HEK293 (cell line): ENCODE measurements around the gene GID4.

Experiments
- CTCF ChIA-PET: fragments of 350-600 bp; formaldehyde crosslinking; extraction: SDS; loops from one replicate; lab custom pipeline; 2021; ENCODE audit warnings: antibody characterized with exemption; lab: Yijun Ruan, JAX
- POLR2A ChIA-PET: fragments of 300-600 bp; formaldehyde crosslinking; extraction: SDS; loops from one replicate; lab custom pipeline; 2020; ENCODE audit warnings: antibody characterized with exemption, inconsistent platforms; lab: Yijun Ruan, JAX
- H3K27ac ChIP-seq: fragments of 200-500 bp; sonication (Bioruptor generic); 2 replicates; pipeline ENCODE4 v1.5.1; 2014; ENCODE audit warnings: low read depth, low read length, control low read depth, inconsistent platforms; ENCODE audit errors: extremely low read depth
- H3K36me3 ChIP-seq, 2 experiments: fragments of 200-500 bp in 1 of 2; sonication (Bioruptor generic) in 1 of 2; 1 replicate in 1 of 2; 2 replicates in 1 of 2; pipeline ENCODE4 v1.5.1; 2014 to 2017; ENCODE audit warnings: inconsistent platforms in 2 of 2, low read length in 2 of 2; ENCODE audit not compliant: control insufficient read depth in 2 of 2, insufficient read depth in 1 of 2
- H3K4me1 ChIP-seq: fragments of 200-500 bp; sonication (Bioruptor generic); 2 replicates; pipeline ENCODE4 v1.5.1; 2014; ENCODE audit warnings: mild to moderate bottlenecking, low read length, inconsistent platforms; ENCODE audit not compliant: control insufficient read depth, insufficient read depth
- H3K4me3 ChIP-seq: 2 replicates; pipeline ENCODE4 v1.5.1; 2011; ENCODE audit warnings: low read depth, mild to moderate bottlenecking, control low read depth, low read length, moderate library complexity
- H3K9me3 ChIP-seq: fragments of 200-500 bp; sonication (Bioruptor generic); 2 replicates; pipeline ENCODE4 v1.5.1; 2014; ENCODE audit warnings: low read depth, low read length, inconsistent platforms; ENCODE audit not compliant: control insufficient read depth, insufficient read depth
- ELK4 ChIP-seq: IDR thresholded peaks from 2 replicates; pipeline ENCODE4 v1.6.1; 2011; ENCODE audit warnings: mild to moderate bottlenecking, low read depth, low read length, borderline replicate concordance
- FEZF1 ChIP-seq: fragments of 450-650 bp; formaldehyde crosslinking; IDR thresholded peaks from 2 replicates; pipeline ENCODE4 v1.5.1; 2016; ENCODE audit warnings: missing biosample characterization, missing genetic modification characterization
- HOXA7 ChIP-seq: sonication (generic); formaldehyde crosslinking; IDR thresholded peaks from 2 replicates; pipeline ENCODE4 v1.8.1; 2022; ENCODE audit warnings: missing genetic modification reagents, borderline replicate concordance
- IKZF3 ChIP-seq: fragments of 450-650 bp; IDR thresholded peaks from 2 replicates; pipeline ENCODE4 v1.5.0; 2018; ENCODE audit warnings: missing biosample characterization, mild to moderate bottlenecking, missing genetic modification characterization, moderate library complexity
- KLF16 ChIP-seq: fragments of 450-650 bp; formaldehyde crosslinking; IDR thresholded peaks from 2 replicates; pipeline ENCODE4 v1.5.1; 2017; ENCODE audit warnings: missing biosample characterization, missing genetic modification characterization
- ZBTB1 ChIP-seq: fragments of 450-650 bp; formaldehyde crosslinking; IDR thresholded peaks from 2 replicates; pipeline ENCODE4 v1.5.1; 2016; ENCODE audit warnings: missing biosample characterization, missing genetic modification characterization
- ZBTB6 ChIP-seq: fragments of 450-650 bp; formaldehyde crosslinking; IDR thresholded peaks from 2 replicates; pipeline ENCODE4 v1.5.1; 2017; ENCODE audit warnings: missing biosample characterization, missing genetic modification characterization
- ZNF114 ChIP-seq: fragments of 450-650 bp; formaldehyde crosslinking; IDR thresholded peaks from 2 replicates; pipeline ENCODE4 v1.5.0; 2017; ENCODE audit warnings: missing biosample characterization, missing genetic modification characterization
- ZNF140 ChIP-seq: fragments of 450-650 bp; formaldehyde crosslinking; IDR thresholded peaks from 2 replicates; pipeline ENCODE4 v1.5.1; 2016; ENCODE audit warnings: missing biosample characterization, missing genetic modification characterization
- ZNF175 ChIP-seq: fragments of 450-650 bp; formaldehyde crosslinking; IDR thresholded peaks from 2 replicates; pipeline ENCODE4 v1.5.1; 2016; ENCODE audit warnings: missing biosample characterization, missing genetic modification characterization
- ZNF18 ChIP-seq: fragments of 450-650 bp; formaldehyde crosslinking; IDR thresholded peaks from 2 replicates; pipeline ENCODE4 v1.5.1; 2016; ENCODE audit warnings: missing biosample characterization, missing genetic modification characterization
- ZNF221 ChIP-seq: fragments of 450-650 bp; formaldehyde crosslinking; IDR thresholded peaks from 2 replicates; pipeline ENCODE4 v1.5.1; 2017; ENCODE audit warnings: missing biosample characterization, missing genetic modification characterization, borderline replicate concordance
- ZNF223 ChIP-seq: fragments of 450-650 bp; formaldehyde crosslinking; IDR thresholded peaks from 2 replicates; pipeline ENCODE4 v1.5.1; 2016; ENCODE audit warnings: missing biosample characterization, missing genetic modification characterization
- ZNF266 ChIP-seq: fragments of 450-650 bp; formaldehyde crosslinking; IDR thresholded peaks from 2 replicates; pipeline ENCODE4 v1.5.1; 2016; ENCODE audit warnings: missing biosample characterization, missing genetic modification characterization, low read depth
- ZNF37A ChIP-seq: fragments of 450-650 bp; IDR thresholded peaks from 2 replicates; pipeline ENCODE4 v1.5.1; 2018; ENCODE audit warnings: missing biosample characterization, missing genetic modification characterization
- ZNF404 ChIP-seq: fragments of 450-650 bp; formaldehyde crosslinking; IDR thresholded peaks from 2 replicates; pipeline ENCODE4 v1.5.1; 2017; ENCODE audit warnings: missing biosample characterization, missing genetic modification characterization
- ZNF426 ChIP-seq: fragments of 450-650 bp; formaldehyde crosslinking; IDR thresholded peaks from 2 replicates; pipeline ENCODE4 v1.5.1; 2017; ENCODE audit warnings: missing biosample characterization, missing genetic modification characterization, mild to moderate bottlenecking, inconsistent platforms, moderate library complexity
- ZNF549 ChIP-seq: fragments of 450-650 bp; IDR thresholded peaks from 2 replicates; pipeline ENCODE4 v1.5.1; 2018; ENCODE audit warnings: missing biosample characterization, missing genetic modification characterization, mild to moderate bottlenecking, inconsistent platforms, moderate library complexity
- ZNF626 ChIP-seq: fragments of 450-650 bp; sonication (Bioruptor Pico); formaldehyde crosslinking; IDR thresholded peaks from 2 replicates; pipeline ENCODE4 v1.5.1; 2018; ENCODE audit warnings: missing biosample characterization, missing genetic modification characterization, inconsistent platforms
- ZNF639 ChIP-seq: fragments of 450-650 bp; formaldehyde crosslinking; IDR thresholded peaks from 2 replicates; pipeline ENCODE4 v1.5.1; 2016; ENCODE audit warnings: missing biosample characterization, missing genetic modification characterization
- ZNF664 ChIP-seq: fragments of 450-650 bp; formaldehyde crosslinking; IDR thresholded peaks from 2 replicates; pipeline ENCODE4 v1.5.1; 2016; ENCODE audit warnings: missing biosample characterization, missing genetic modification characterization
- ZNF670 ChIP-seq: fragments of 450-650 bp; formaldehyde crosslinking; IDR thresholded peaks from 2 replicates; pipeline ENCODE4 v1.5.1; 2016; ENCODE audit warnings: missing biosample characterization, missing genetic modification characterization, low read depth
- ZNF677 ChIP-seq: fragments of 450-650 bp; IDR thresholded peaks from 2 replicates; pipeline ENCODE4 v1.5.0; 2018; ENCODE audit warnings: missing biosample characterization, mild to moderate bottlenecking, missing genetic modification characterization, moderate library complexity
- ZNF777 ChIP-seq: fragments of 450-650 bp; formaldehyde crosslinking; IDR thresholded peaks from 2 replicates; pipeline ENCODE4 v1.5.1; 2017; ENCODE audit warnings: missing biosample characterization, missing genetic modification characterization, borderline replicate concordance
- ZNF837 ChIP-seq: fragments of 450-650 bp; formaldehyde crosslinking; IDR thresholded peaks from 2 replicates; pipeline ENCODE4 v1.5.1; 2016; ENCODE audit warnings: missing biosample characterization, missing genetic modification characterization
- ZNF843 ChIP-seq: fragments of 450-650 bp; formaldehyde crosslinking; IDR thresholded peaks from 2 replicates; pipeline ENCODE4 v1.5.1; 2016; ENCODE audit warnings: missing biosample characterization, missing genetic modification characterization

The GID4 gene

GRCh38 chr17:18100616-18101015 is 61.4 kb downstream of the GID4 start:
- H3K9me3 ChIP-seq = no peaks in the 10 kb centered on the region
- H3K27ac ChIP-seq = no peak overlapping the region
- H3K36me3 ChIP-seq = peaks cover 11 to 97% of the 10 kb centered on the region in 2 experiments
- ChIA-PET POLR2A (interaction anchor here (0.6 kb wide), 1 partner anchor 18 kb away, joined by 3 read pairs; no protein-coding TSS in a partner anchor), CTCF (interaction anchor here (0.5 to 0.8 kb wide), 2 partner anchors 159 to 597 kb away, joined by 3 to 4 read pairs; no protein-coding TSS in a partner anchor)
- H3K4me3 ChIP-seq = no peak overlapping the region
- H3K4me1 ChIP-seq = no peaks in the 10 kb centered on the region
- no peak for TF ChIP-seq KLF16 (tag by site-specific recombination)
- no peak for TF ChIP-seq ZNF677 (tag by site-specific recombination)
- no peak for TF ChIP-seq IKZF3
- no peak for TF ChIP-seq ZNF837 (tag by site-specific recombination)
- TF ChIP-seq ZNF266 (tag by site-specific recombination) = no peak
- TF ChIP-seq ZBTB6 (tag by site-specific recombination) = no peak
- TF ChIP-seq ELK4 = no peak
- no peak for TF ChIP-seq ZNF221 (tag by site-specific recombination)
- no peak for TF ChIP-seq ZNF37A (tag by site-specific recombination)
- TF ChIP-seq ZNF843 (tag by site-specific recombination) = no peak
- no peak for TF ChIP-seq ZNF777 (tag by site-specific recombination)
- TF ChIP-seq ZNF223 (tag by site-specific recombination) = no peak
- TF ChIP-seq, all 188 proteins: peak for 0

GRCh38 chr17:18101828-18102227 is 62.6 kb downstream of the GID4 start:
- no peak overlapping the region for H3K27ac ChIP-seq

More at GRCh38 chr17:18101828-18102227, 62.6 kb downstream of the GID4 start:
- TF ChIP-seq HOXA7 (CRISPR knock-in tag) (no peak), ZNF664 (no peak), ZNF404 (no peak), ZBTB1 (tag by site-specific recombination) (no peak), ZNF18 (tag by site-specific recombination) (no peak), ZNF140 (tag by site-specific recombination) (no peak), ZNF549 (tag by site-specific recombination) (no peak), ZNF114 (no peak), ZNF670 (tag by site-specific recombination) (no peak), ZNF639 (tag by site-specific recombination) (no peak), FEZF1 (no peak), ZNF626 (tag by site-specific recombination) (no peak), ZNF175 (tag by site-specific recombination) (no peak), ZNF426 (tag by site-specific recombination) (no peak)
- Histone ChIP-seq H3K4me3 (no peak overlapping the region), H3K9me3 (no peaks in the 10 kb centered on the region), H3K36me3 (peaks cover 8 to 97% of the 10 kb centered on the region in 2 experiments), H3K4me1 (no peaks in the 10 kb centered on the region)
- CTCF ChIA-PET = interaction anchor here (0.6 to 1.1 kb wide), 2 partner anchors 13 to 28 kb away, joined by 3 read pairs; no protein-coding TSS in a partner anchor
- POLR2A ChIA-PET = no interaction called here
